Measurements from ENCODE around the gene NPIPB2.
"Not testable (repeated sequence)": the region's sequence is repeated elsewhere in the genome, so short reads cannot be mapped to it uniquely, and the experiment has no call there.

DNA sequence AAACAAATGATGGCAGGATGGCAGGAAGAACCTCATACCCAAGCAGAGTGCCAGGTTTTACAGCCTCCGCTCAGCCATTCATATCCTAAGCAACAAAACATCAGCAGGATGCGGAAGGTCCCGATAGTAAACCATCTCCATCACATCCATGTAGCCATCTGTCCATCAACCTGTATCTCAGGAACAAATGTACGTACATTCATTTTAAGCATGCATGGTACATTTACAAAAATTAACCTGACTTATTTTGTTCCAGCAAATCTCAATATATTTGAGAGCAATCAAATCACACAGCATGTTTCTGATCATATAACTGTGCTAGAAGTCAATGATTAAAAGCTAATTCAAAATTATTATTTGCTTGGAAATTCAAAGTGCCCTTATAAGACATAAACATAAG, at the start of gene NPIPB2:
- TF ChIP-seq, protein P1, sequence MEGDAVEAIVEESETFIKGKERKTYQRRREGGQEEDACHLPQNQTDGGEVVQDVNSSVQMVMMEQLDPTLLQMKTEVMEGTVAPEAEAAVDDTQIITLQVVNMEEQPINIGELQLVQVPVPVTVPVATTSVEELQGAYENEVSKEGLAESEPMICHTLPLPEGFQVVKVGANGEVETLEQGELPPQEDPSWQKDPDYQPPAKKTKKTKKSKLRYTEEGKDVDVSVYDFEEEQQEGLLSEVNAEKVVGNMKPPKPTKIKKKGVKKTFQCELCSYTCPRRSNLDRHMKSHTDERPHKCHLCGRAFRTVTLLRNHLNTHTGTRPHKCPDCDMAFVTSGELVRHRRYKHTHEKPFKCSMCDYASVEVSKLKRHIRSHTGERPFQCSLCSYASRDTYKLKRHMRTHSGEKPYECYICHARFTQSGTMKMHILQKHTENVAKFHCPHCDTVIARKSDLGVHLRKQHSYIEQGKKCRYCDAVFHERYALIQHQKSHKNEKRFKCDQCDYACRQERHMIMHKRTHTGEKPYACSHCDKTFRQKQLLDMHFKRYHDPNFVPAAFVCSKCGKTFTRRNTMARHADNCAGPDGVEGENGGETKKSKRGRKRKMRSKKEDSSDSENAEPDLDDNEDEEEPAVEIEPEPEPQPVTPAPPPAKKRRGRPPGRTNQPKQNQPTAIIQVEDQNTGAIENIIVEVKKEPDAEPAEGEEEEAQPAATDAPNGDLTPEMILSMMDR (IDR thresholded peaks at IDR 0.05; ENCODE audit: low read depth, low read length): not testable (repeated sequence)
- TF ChIP-seq EZH2phosphoT487 (IDR thresholded peaks at IDR 0.05; ENCODE audit: low read depth): not testable (repeated sequence)

Measured in OCI-LY3 (cell line).